Cerebellar nuclear complex (tissue), 1 donor: ENCODE data around the gene BICRA.
"Not testable (repeated sequence)": the region's sequence is repeated elsewhere in the genome, so short reads cannot be mapped to it uniquely, and the experiment has no call there.

Source experiments
- DNase-seq, 2 experiments: peaks; one replicate each; lab custom pipeline; 2025; lab: John Stamatoyannopoulos, UW

Gene BICRA

DNA sequence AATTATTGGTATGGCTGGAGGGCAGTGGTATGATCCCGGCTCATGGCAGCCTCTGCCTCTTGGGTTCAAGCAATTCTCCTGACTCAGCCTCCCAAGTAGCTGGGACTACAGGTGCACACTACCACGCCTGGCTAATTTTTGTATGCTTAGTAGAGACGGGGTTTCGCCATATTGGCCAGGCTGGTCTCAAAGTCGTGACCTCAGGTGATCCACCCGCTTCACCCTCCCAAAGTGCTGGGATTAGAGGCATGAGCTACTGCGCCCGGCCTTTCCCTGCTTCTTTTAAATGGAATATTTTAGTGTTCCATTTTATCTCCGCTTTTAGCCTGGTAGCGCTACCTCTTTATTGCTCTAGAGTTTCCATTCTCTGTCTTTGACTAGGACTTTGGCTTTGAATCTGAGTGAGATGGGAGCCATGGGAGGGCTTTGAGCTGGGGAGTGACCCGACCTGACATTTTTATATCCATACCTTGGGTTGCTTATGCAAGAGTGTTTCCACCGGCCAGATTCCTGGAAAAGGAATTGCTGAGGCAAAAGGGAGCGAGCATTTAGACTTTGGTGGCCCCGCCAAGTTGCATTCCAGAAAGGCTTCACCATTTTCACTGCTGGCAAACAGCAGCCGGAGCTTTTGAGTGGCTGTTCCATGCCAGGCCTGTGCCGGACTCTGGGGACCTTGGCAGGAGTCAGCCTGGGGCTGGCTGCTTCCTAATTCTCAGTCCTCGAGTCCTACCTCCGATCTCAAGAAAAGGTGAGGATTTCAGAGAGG lies 22.9 kb downstream of the BICRA start:
- DNase-seq = no peak

DNA sequence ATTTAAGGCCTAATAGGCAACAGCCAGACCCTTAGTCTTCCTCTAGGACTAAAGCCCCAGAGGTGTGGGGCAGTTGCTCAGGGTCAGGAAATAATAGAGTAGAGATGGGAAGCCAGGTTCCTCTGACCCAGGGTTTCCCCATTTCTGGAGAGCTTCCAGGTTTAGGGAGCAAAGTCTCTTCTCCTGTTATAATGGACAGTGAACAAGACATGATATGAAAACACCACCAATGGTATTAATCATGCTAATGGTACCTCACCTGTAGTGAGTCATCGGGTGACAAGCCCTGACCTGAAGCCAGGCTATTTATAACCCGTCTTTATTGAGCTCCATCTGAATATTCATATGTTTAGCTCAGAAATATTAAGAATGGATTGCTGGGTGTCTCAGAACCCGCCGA lies 24.6 kb downstream of the BICRA start:
- no peak for DNase-seq

DNA sequence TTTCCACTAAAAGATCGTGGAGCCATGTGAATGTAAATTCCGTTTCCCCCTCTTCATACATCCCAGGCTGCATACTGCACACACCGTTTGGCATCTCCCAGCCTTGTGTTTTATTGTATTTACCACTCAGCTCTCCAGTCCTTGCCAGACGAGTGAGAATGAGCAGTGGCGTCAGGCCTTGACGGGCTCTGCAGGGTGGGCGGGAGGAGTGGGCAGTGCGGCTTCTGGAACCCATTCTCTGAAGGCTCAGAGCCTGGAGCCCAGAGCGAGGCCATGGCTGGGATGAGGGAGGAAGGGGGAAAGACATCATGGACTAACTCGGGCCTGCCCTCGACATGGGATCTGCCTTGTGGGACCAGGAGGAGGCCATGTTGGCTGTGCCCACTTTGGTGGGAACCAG lies 25.1 kb downstream of the BICRA start:
- no peak for DNase-seq

DNA sequence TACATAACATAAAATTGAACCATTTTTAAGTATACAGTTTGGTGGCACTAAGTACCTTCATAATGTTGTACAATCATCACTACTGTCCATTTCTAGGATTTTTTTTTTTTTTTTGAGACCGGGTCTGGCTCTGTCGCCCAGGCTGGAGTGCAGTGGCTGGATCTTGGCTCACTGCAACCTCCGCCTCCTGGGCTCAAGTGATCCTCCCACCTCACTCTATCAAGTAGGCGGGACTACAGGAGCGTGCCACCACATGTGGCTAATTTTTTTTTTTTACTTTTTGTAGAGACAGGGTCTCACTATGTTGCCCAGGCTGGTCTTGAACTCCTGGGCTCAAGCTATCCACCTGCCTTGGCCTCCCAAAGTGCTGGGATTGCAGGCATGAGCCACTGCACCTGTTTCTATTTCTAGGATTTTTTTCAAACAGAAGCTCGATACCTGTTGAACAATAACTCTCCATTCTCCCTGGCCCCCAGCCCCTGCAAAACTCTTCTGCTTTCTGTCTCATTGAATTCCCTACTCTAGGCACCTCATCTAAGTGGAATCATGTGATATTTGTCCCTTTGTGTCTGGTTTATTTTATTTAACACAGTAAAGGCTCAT lies 26.3 kb downstream of the BICRA start:
- not testable (repeated sequence) for DNase-seq

DNA sequence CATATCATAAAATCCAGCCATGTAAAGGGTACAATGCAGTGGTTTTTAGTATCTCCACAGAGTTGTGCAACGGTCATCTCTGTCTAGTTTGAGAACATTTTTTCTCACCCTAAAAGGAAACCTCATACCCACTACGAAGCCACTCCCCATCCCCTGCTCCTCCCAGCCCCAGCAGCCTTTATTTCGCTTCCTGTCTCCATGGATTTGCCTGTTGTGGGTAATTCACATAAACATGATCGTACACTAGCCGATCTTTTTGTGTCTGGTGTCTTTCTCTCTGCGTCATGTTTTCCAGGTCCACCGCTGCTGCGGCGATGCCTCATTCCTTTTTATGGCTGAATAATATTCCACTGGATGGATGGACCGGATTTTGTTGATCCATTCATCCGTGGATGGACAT lies 28.6 kb downstream of the BICRA start:
- DNase-seq = no peak

DNA sequence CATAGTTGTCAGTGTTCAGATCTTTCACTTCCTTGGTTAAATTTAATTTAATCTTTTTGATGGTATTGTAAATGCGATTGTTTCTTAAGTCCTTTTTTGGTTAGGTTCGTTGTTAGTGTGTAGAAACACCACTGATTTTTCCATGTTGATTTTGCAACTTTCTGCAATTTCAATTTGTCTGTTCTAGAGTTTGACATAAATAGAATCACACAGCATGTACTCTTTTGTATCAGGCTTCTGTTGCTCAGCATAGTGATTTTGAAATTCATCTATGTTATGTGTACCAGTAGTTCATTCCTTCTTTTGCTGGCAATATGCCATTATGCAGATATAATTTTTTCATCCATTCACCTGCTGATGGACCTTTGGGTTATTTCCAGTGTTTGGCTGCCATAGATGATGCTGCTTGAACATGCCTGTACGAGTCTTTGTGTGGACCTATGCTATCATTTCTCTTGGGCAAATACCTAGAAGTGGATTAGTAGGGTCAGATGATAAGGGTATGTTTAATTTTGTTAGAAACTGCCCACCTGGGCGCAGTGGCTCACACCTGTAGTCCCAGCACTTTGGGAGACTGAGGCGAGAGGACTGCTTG lies 33.1 kb downstream of the BICRA start:
- no peak for DNase-seq

DNA sequence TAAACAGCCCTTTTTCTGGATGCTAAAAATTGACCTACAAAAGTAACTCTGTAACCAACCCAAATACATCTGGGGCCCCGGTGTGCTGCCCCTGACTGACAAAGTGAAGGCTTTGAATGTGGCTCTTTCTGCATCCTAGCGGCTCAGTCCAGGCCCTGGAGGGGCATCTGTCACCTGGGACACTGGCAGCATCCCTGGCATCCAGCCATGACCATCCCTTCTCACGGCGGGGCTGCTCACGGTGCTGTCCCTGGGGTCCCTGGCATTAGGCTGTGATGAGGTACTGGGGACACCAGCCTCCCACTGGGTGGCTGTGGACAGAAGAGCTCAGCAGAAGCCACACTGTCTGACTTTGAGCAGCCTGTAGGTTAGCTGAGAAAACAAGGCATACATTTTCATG lies 34.3 kb downstream of the BICRA start:
- no peak for DNase-seq

DNA sequence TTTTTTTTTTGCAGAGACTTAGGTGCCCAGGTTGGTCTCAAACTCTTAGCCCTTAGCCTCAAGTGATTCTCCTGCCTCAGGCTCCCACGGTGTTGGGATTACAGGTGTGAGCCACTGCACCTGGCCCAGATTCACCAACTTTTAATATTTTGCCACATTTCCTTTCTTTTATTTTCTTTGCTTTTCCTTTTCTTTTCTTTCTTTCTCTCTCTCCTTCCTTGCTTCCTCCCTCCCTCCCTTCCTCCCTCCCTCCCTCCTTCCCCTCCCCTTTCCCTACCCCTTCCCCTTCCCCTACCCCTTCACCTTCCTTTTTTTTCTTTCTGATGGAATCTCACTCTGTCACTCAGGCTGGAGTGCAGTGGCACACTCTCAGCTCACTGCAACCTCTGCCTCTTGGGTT lies 35.3 kb downstream of the BICRA start:
- no peak for DNase-seq

DNA sequence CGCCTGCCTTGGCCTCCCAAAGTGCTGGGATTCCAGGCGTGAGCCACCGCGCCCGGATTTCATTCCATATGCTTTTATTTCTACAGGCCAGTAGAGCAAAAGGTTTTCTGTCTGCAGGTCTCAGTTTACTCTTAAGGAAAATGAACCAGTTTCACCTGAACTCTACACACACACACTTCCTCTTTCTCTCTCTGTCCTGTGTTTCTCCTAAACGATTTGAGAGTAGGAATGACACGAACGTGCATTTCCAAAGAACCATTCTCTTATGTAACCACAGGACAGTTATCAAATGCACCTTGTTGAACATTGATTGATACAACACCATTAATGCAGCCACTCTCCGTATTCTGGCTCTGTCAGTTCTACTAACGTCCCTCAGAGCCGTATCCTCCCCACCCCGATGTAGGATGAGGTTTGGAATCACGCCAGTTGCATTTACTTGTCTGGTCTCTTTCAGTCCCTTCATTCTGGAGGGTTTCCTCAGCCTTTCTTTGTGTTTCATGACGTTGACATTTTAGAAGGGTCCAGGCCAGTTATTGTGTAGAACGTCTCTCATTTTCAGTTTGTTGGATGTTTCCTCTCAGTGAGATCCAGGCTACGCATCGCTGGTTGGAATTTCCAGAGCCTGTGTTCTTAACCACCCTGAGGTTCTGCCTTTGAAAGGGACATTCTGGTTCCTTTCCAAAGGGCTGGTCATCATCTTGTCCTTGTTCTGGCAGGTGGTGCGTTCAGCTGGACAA lies 36.0 kb downstream of the BICRA start:
- DNase-seq = no peak

DNA sequence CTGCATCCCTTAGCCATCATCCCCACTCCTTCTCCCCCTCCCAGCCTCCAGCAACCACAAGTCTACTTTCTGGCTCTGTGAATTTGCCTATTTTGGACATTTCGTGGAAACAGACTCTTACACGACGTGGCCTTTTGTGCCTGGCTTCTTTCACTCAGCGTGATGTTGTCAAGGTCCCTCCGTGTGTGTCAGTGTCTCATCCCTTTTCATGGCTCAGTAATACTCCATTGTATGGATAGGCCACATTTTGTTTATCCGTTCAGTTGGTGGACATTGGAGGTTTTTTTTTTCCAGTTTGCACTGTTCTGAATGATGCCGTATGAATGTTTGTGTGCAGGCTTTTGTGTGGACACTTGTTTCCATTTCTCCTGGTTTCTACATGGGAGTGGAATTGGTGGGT lies 38.0 kb downstream of the BICRA start:
- DNase-seq = no peak

DNA sequence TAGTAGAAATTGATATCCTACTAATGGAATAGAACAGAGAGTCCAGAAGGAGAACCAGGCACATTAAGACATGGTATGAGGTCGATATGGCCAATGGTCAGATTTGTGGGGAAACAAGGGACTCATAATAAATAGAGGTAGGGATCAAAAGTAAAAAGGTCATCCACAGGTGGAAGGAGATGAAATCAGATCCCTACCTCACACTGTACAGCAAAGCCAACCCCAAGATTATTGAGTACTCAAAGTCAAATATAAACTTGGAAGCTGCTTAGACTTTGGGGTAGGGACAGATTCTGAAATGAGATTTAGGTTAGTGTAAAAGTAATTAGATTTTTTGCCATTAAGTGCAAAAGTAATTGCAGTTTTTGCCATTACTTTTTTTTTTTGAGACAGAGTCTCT lies 40.7 kb downstream of the BICRA start:
- no peak for DNase-seq

DNA sequence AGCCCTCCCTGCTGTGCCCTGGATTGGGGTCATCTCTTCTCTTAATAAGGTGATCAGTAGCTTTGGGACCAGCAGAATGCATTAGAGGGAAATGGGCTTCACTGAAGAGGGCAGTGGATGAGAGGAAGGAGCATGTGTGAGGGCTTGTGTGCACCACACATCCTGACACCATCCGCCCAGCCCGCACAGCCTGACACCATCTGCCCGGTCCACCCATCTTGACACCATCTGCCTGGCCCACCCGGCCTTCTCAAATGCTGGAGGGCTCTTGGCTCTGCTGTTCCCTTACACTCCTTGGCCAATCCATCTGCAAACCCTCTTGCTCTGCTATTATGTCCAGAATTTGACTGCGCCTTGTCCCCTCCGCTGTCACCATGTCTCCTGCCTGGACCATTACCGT lies 41.8 kb downstream of the BICRA start:
- peak in 1 of 2 experiments; percentile 21 for DNase-seq

DNA sequence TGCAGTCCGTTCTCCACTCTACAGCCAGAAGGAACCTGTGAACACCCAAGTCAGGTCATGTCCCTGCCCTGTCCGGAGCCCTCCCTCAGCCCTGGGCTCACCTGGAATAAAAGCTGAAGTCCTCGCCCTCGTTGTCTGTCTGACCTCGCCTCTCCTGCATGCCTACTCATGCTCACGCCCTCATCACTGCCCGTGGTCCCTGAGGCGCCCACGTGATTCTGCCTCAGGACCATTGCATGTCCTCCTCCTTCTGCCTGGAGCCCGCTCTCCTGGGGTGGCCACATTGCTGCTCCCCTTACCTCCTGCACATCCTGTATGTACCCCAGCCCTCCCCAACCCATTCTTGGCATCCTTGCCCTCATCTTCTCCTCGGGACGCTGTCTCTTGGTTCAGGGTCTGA lies 42.2 kb downstream of the BICRA start:
- no peak for DNase-seq

DNA sequence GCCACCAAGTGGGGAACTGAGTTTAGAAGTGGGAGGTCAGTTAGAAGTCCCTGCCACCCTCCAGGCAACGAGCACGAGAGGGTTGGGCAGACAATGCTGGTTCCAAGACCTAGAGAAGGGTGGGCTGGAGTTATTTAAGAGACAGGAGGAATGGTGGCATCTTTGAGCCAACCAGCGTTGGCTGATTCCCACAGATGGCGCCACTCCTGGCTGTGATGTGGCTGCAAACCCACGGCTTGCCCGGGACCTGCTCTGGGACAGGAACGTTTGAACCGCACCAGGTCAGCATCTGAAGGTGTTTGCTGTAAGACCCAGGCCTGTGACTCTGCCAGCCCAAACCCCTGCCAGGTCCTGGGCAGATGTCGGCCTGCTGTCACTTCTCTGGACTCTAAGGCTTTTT lies 42.8 kb downstream of the BICRA start:
- no peak for DNase-seq

DNA sequence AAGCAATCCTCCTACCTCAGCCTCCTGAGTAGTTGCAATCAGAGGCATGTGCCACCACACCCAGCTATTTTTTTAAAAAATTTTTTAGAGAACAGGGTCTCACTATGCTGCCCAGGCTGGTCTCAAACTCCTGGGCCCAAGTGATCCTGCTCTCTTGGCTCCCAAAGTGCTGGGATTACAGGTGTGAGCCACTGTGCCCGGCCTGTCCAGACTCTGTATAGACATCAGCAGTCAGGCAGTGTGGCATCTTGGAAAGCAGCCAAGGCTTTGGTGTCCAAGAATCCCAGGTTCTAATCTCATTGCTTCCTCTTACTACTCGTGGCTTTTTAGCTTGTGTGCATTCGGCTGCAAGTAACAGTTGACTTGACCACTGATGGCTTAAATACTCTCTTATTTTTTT lies 43.4 kb downstream of the BICRA start:
- no peak for DNase-seq

DNA sequence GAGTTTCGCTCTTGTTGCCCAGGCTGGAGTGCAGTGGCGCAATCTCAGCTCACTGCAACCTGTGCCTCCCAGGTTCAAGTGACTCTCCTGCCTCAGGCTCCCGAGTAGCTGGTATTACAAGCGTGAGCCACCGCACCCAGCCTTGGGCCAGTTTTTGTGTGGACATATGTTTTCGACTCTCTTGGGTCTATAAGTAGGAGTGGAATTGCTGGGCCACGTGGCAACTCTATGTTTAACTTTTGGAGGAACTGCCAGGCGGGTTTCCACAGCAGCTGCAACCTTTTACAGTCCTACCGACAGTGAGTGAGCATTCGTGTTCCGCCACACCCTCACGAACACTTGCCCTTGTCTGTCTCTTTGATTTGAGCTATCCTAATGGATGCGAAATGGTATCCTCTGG lies 44.9 kb downstream of the BICRA start:
- no peak for DNase-seq

DNA sequence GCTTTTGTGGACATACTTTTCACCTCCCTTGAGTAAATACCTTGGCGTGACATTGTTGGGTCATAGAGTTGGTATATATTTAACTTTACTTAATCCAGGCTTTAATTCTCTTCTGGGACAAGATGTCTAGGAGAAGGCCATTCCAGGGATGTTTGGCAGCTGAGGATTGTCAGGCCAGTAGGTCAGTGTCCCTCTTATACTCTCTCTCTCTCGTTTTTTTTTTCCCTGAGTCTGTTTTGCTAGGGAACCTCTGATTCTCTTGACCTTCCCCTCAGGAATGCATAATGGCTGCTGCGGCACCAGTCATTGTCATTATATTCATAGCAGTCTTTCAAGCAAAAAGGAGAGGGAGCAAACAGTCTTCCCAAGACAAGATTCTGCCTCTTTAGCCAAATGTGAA lies 48.8 kb downstream of the BICRA start:
- DNase-seq = no peak

DNA sequence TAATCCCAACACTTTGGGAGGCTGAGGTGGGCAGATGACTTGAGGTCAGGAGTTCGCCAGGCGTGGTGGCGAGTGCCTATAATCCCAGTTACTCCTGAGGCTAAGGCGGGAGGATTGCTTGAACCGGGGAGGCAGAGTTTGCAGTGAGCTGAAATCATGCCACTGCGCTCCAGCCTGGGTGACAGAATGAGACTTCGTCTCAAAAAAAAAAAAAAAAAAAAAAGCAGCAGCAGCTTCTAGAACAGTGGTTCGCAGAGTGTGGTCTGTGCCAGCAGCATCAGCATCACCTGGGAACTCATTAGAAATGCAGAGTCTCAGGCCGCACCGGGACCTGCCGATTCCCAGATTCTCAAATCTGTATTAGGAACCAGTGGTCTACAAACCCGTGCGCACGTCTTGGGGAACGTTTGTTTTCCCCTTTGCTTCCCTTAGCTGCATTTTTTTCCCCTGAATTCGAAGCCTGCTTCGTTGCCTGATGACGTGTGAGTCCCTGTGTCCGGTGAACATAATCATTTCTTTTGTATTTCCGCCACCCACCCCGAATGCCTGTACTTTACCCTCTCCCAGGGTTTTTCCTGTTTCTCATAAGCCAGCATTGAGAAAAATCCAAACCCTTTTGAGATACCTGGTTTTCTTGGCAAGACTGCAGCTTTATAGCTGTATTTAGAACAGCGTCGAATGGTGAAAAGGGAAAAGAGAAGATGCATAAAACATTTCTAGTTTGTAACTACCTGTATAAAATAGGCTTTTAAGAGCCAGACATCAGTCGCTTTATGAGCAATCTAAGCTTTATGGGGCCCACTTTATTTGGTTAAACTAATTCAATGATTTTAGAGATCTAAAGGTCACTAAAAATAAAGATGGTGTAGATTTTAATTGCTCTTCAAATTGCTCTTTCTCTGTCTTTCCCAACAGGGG lies 49.8 kb downstream of the BICRA start:
- DNase-seq = no peak

DNA sequence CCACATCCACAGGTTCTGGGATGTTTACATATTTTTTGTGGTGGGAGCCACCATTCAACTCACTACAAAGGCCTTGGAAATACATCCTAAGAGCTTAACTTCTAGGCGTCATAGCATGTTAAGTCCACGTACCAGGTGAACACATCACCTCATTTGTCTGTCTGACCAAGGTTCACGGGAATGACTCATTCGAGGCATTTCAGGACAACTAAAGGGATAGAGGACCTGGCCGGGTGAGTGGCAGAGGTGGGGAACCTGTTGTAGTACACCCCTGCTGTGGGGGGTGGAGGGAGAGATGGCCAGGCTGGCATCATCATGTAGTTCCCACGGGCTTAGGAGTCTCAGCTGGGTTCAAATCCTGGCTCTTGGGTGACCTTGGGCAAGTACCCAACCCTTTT lies 51.5 kb downstream of the BICRA start:
- no peak for DNase-seq

DNA sequence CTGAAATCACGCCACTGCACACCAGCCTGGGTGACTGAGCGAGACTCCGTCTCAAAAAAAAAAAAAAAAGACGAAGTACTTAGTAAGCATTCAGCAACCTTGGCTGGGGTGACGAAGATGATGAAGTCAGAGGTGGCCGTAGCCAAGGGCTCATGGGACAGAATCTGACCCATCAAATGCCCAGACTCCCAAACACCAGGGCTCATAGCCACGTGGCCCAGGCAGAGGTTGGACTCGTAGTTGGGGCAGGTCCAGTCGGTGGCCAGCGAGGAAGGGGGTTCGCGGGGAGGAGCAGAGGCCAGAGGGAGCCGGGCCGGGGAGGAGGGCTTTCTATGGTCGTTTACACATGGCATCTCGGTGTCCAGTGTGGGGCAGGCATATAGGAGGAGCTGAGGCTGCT lies 52.2 kb downstream of the BICRA start:
- no peak for DNase-seq

DNA sequence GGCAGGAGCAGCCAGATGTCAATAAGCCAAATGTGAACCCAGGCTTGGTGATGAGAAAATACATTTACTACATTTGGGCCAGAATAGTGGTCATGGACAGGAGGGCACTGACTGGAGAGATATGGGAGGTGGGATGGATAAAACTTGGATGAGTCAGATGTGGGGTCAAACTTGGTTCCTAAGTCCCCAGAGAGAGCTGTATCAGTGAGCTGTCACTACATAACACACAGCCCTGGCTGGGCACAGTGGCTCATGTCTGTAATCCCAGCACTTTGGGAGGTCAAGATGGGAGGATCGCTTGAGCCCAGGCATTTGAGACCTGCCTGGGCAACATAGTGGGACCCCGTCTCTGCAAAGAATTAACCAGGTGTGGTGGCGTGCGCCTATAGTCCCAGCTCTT lies 52.7 kb downstream of the BICRA start:
- DNase-seq = no peak

DNA sequence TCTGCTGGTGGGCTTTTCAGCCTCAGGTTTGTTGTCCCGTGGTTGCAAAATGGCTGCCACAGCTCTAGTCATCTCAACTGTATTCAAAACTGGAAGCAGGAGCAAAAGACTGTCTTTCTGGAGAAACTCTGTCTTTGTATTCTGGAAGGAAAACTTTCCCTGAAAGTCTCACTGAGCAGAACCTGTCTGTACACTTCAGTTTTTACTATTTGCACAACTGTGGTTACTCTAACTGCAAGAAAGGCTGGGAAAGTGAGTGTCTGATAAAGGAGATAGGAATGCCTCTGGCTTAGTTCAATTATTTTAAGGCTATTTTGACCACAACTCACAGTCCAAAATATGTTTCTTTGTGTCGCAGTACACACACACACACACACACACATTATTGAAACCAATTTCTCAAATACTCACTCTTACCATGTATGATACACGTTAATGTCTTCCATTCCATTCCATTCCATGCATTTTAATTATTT lies 54.5 kb downstream of the BICRA start:
- DNase-seq = no peak
